ENCODE data around the gene SMTNL2.
"Not testable (repeated sequence)": the region's sequence is repeated elsewhere in the genome, so short reads cannot be mapped to it uniquely, and the experiment has no call there.

Gene SMTNL2

DNA sequence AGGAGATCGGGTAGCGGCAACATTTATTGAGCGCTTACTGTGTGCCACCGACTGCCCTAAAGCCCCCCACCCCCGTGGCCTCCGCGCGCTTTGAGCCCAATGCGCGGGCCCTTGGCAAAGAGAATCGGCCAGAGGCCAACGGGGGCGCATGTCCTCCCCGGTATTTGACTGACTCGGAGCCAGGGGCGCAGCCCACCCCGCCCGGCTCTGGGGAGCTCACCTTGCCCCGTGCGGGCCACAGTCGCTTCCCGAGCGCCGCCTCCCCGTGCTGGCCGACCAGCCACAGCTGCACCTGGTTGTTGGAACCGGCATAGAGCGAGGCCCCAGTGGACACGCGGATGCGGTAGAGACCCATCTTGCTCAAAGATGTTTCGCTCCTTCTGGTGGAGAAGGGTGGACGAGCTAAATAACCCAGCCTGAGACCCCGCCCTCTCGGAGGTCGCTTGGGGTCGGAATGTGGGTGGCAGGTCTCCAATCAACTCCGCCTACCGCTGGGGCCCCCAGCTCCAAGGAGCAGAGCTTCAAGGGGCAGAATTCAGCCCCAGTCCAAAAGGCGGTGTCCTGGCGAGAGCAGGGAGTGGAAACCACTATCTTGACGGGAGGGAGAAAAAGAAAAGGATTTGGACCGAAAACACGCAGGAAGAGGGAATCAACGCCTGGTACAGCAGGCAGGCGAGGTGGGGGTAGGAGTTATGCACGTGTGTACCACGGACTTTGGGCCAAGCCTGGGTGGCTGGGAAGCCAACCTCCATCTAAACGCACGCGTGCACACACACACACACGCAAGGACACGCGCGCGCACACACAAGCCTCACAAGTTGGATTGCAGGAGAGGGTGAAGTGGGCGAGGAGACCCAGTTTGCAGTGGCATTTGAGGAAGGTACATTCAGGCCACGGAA, 57.2 kb downstream of the SMTNL2 start, which contains the start of gene ALOX15:
Gene ALOX15, minus strand, starts transcription at position 382 of the 899 bp plus-strand sequence. Its CDS starts 27 bp downstream, at position 355.
- no peak for DNase-seq (ENCODE audit: low read depth, low spot score)
- no peak for TF ChIP-seq CTCF (IDR thresholded peaks at IDR 0.05; ENCODE audit: insufficient read depth, low read length, missing control alignments)
- POLR2A ChIA-PET, result no interaction called here
- H3K4me3 ChIP-seq (ENCODE audit: low read depth, low read length), result no peak within 1 kb of the TSS
- CTCF ChIA-PET, result interaction anchor here (1.4 to 2.6 kb wide), 2 partner anchors 16 to 75 kb away, joined by 5 to 11 read pairs; no protein-coding TSS in a partner anchor

DNA sequence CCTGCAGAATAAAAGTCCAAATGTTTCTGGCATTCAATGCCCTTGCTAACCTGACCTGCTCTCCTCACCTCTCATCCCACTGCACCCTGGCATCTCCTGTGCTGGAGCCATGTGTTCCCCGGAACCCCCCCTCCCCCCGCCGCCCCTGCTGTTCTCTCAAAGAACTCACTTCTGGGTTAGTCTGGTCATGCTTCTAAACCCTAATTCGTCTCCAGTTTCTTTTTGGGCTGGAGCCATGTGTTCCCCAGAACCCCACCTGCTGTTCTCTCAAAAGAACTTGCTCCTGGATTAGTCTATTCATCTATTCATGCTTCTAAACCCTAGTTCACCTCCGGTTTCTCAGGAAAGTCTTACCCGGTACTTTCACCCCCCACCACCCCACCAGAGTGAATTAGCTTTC, 58.0 kb downstream of the SMTNL2 start:
- ChIA-PET POLR2A (no interaction called here), CTCF (interaction anchor here (1.4 to 2.6 kb wide), 2 partner anchors 16 to 76 kb away, joined by 5 to 11 read pairs; no protein-coding TSS in a partner anchor)
- TF ChIP-seq CTCF (IDR thresholded peaks at IDR 0.05; ENCODE audit: insufficient read depth, low read length, missing control alignments), result no peak
- no peak overlapping the region for H3K4me3 ChIP-seq (ENCODE audit: low read depth, low read length)
- no peak for DNase-seq (ENCODE audit: low read depth, low spot score)

- no peak overlapping the region for H3K4me3 ChIP-seq (ENCODE audit: low read depth, low read length)
- no peak for TF ChIP-seq CTCF (IDR thresholded peaks at IDR 0.05; ENCODE audit: insufficient read depth, low read length, missing control alignments)
- ChIA-PET POLR2A (no interaction called here), CTCF (interaction anchor here (2.2 to 2.6 kb wide), 2 partner anchors 18 to 77 kb away, joined by 7 to 11 read pairs; no protein-coding TSS in a partner anchor)
- no peak for DNase-seq (ENCODE audit: low read depth, low spot score)
Observed at GRCh38 chr17:4643676-4644075, 59.3 kb downstream of the SMTNL2 start.

GRCh38 chr17:4645642-4646041, 61.3 kb downstream of the SMTNL2 start:
- ChIA-PET POLR2A (no interaction called here), CTCF (interaction anchor here (1.4 to 2.4 kb wide), 2 partner anchors 13 to 20 kb away, joined by 6 to 12 read pairs; no protein-coding TSS in a partner anchor)
- no peak overlapping the region for H3K4me3 ChIP-seq (ENCODE audit: low read depth, low read length)
- no peak for TF ChIP-seq CTCF (IDR thresholded peaks at IDR 0.05; ENCODE audit: insufficient read depth, low read length, missing control alignments)
- no peak for DNase-seq (ENCODE audit: low read depth, low spot score)

DNA sequence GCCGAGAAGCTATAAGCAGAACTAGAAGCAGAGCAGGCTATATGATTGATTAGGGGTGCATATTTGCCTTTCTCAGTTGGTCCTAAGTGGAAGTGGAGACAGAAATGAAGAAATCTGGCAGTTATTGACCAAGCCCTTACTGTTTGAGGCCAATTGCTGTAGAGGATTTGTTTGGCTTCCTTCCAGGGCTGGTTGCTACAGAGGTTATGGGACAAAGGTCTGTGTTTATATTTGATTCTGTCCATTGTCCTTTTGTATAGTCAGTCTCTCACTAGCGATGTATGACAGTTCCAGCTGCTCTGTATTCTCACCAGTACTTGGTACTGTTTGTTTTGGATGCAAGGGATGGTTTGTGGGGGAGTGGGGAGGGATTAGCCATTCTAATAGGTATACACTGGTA, 64.4 kb downstream of the SMTNL2 start:
- no peak for DNase-seq (ENCODE audit: low read depth, low spot score)
- TF ChIP-seq CTCF (IDR thresholded peaks at IDR 0.05; ENCODE audit: insufficient read depth, low read length, missing control alignments), result no peak
- no peak overlapping the region for H3K4me3 ChIP-seq (ENCODE audit: low read depth, low read length)
- ChIA-PET CTCF (interaction anchor here (1.0 to 1.8 kb wide), 3 partner anchors 16 to 117 kb away, joined by 4 to 5 read pairs (median 4); no protein-coding TSS in a partner anchor), POLR2A (interaction anchor here (0.6 kb wide), 1 partner anchor 13 kb away, joined by 3 read pairs; no protein-coding TSS in a partner anchor)

DNA sequence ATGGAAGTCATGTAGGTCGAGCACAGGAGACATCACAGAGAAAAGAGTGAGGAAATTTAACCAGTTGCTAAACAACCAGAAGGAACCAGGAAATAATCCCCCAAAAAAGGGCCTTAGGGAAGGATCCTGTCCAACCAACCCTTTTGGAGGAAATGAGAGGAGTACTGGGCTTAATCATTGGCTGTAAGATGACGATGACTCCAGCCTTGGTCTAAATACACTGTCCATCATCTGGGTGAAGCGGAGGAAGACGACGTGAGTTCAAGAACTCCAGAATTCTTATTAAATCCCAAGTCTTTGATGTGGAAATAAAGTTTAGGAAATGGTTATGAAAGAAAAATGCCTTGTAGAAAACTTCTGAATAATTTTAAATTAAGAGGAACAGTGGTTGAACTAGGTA, 68.7 kb downstream of the SMTNL2 start:
- no peak overlapping the region for H3K4me3 ChIP-seq (ENCODE audit: low read depth, low read length)
- ChIA-PET CTCF (interaction anchor here (1.0 kb wide), 1 partner anchor 88 kb away, joined by 3 read pairs; no protein-coding TSS in a partner anchor), POLR2A (no interaction called here)
- DNase-seq (ENCODE audit: low read depth, low spot score), result no peak
- no peak for TF ChIP-seq CTCF (IDR thresholded peaks at IDR 0.05; ENCODE audit: insufficient read depth, low read length, missing control alignments)

DNA sequence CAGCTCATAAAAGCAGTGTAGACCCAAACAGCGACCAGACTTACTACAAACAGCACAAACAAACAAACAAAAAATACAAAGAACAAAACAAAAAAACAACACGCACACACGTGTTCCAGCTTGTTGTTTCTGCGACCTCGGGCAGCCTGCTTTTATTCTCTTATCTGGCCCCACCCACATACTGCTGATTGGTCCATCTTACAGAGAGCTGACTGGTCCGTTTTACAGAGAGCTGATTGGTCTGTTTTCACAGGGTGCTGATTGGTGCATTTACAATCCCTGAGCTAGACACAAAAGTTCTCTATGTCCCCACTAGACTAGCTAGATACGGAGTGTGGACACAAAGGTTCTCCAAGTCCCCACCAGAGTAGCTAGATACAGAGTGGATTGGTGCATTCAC, 71.6 kb downstream of the SMTNL2 start:
- H3K4me3 ChIP-seq (ENCODE audit: low read depth, low read length); DNase-seq (ENCODE audit: low read depth, low spot score); POLR2A ChIA-PET: not testable (repeated sequence)
- CTCF ChIA-PET, result interaction anchor here (1.7 to 2.3 kb wide), 2 partner anchors 31 to 91 kb away, joined by 6 to 9 read pairs; no protein-coding TSS in a partner anchor

Measured in AG04449 (cell line).